ENCODE data around the gene SMIM33.
"Not testable (repeated sequence)": the region's sequence is repeated elsewhere in the genome, so short reads cannot be mapped to it uniquely, and the experiment has no call there.

The SMIM33 gene

DNA sequence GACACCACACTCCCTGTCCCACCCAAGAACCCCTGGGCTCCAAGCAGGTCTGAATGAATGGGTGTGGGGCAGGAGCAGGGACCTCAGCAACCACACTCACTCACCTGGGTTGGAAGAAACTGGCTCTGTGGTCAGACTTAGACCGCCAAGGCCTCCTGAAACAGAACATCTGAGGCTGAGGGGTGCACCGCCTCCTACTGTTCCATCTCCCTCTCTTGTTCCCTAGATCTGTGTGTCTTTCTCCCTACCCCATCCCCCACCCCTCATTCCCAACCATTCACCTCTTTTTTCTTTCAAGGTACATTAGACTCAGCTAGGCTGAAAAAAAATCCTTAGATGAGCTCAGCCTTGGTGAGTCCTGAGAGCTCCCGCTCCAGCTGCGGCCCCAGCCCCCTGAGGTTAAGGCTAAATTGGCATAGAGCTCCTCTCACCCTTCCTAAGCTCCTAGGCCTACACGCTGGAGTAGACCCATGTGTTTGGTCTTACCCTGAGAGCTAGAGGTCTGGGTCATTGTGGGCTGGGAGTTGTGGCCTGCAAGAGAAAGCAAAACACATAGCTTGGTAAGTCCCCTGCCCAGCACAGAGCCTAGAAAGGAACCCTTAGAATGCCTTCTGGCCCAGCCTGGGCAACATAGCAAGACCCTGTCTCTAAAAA lies 13.0 kb upstream of the SMIM33 start:
- DNase-seq = no peak

DNA sequence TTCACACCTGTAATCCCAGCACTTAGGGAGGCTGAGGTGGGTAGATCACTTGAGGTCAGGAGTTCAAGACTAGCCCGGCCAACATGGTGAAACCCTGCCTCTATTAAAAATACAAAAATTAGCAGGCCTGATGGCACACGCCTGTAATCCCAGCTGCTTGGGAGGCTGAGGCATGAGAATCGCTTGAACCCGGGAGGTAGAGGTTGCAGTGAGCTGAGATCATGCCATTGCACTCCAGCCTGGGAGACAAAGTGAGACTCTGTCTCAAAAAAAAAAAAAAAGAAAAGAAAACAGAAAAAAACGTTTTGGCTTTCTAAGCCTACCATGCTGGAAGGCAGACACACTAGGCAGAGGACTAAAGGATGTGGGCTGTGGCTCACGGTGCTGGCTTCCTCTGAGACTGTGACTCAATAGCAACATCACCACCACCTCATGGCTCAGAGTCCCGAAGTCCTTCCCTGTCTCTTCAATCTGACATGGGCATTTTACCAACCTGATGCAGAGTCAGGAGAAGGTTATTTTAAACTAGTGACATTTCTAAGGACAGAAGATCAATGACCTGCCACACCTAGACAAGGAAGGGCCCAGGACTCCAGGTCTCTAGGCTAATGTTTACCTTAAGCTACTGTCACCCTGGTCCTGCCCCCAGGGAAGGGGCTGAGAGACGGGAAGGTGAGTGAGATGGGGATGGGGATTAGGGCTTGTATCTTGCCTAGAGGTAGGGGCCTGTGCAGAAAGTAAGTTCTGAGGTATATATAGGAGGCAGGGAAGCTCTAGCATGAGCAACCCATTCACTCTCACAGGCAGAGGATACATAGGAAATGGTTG lies 12.0 kb upstream of the SMIM33 start:
- no peak for DNase-seq

DNA sequence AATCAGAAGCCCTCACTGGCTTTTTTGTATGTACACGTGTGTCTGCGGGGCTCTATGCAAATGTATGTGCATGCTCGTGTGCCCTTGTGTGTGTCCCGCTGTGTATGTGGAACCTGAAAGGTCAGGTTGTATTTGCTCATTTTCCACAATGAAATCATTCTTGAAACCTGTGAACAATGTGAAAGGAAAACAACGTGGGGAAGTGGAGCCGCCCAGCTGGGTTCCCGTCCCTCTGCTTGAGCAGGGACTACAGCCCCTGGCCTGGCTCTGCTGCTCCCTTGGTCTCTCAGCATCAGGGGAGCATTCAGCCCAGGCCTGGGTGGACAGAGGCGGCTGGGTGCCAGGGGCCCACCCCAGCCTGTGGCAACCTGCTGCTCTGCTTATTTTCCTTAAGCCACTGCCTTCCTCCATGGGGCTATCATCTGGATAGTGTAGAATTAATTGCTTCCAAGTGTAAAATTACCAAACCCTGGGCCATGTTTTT lies 11.3 kb upstream of the SMIM33 start:
- DNase-seq = no peak

DNA sequence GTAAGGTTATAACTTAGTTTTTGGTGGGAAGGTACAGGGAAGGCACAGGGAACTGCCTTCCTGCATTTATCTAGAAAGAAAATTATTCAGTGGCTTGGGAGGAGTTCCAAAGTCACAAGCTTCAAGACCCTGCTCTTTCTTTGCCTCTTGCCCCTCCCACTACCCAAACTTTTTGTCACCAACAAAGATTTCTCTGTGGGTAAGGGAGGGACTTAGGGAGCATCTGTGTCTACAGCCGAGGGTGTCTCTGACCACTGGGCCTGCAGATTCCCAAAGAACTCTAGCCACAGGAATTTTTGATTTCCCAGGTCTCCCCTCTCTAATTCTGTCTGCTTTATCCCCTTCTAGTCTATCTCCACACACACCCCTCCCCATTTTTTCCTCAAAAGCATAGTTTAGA lies 10.3 kb upstream of the SMIM33 start:
- no peak for DNase-seq

DNA sequence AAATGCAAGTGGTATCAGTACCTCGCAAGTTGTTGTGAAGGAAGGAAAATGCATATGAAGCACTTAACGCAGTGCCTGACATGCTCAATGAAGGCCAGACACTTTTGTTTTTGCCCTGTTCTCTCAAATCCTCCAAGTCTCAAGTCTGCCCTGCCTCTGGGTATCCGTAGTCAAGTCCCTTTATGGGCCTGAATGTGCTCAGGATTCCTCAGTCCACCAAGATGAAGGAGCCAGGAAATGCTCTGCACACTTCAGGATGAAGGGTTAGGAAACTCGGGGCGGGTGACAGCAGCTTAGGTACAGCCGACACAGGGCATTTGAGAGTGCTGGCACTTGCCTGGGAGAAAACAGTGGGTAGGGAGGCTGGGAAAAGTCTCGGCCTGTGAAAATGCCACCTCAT lies 9.6 kb upstream of the SMIM33 start:
- no peak for DNase-seq

DNA sequence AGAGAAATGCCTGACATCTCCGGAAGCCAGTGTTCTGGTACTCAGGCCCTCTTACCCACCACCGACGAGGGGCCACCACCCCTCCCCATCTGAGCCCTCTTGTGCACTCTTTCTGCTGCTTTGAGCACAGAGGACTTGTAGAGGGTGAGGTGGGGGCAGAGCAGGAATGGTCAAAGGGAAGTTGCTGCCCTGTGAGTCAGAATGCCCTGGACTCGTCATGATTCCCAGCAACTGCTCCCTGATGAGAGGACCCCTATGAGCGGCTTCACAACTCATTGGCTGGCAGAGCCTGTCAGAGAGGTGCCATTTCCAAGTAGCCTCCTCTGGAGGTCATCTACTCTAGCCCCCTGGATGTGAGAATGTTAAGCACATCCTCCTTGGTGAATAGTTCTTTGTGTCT lies 9.1 kb upstream of the SMIM33 start:
- no peak for DNase-seq

DNA sequence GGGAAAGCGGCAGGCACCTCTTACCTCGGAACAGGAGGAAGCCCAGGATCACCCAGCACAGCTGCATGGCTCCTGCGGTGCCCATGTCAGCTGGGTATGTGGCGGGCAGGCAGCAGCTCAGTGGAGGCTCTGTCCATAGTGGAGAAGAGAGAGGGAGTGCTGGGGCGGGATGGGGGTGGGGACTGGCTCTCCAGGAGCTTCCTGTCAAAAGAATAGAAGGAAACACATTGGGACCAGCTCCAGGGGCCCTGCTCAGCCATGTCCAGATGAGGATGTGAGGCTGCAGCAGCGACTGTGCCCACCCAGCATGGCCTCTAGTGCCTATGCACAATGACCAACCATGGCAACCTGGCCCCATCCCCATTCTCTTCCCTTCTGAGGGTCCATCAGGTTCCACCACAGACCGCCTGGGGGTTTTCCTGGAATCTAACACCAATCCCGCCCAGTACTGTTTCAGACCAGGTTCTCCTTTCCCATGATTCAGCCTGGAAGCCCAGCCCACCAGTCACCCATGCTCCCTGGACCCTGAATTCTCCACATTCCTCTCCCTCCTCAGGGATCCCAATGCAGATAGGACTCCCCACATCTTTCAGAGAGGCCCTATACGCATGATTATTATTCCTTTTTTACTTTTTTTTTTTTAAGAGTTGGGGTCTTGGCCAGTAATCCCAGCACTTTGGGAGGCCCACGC lies 8.1 kb upstream of the SMIM33 start, which contains the start of gene ECSCR:
TSS of gene ECSCR (minus strand) at position 158 of the 691 bp plus-strand sequence. CDS start at position 85, 73 bp downstream.
- DNase-seq = no peak

DNA sequence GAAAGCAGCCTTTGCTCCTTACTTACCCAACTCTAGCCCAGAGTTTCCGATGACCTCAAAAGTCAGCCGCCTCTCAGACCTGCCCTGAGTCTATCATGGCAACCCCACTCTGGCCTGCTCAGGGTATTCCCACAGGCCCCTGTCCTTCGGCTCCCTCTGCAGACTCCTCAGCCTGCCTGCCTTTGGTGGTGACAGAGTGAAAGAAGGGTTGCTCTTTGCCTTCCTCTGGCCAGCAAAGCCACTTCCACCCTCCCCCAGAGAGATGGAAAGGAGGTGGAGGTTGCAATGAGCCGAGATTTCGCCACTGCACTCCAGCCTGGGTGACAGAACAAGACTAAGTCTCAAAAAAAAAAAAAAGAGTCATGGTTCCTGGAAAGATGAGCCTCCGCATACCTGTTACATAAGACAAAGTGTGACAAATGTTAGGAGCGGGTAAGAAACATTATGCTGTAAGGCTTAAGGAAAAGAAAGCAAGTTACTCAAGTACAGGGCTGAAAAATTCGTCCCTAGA lies 2.3 kb upstream of the SMIM33 start:
- no peak for DNase-seq

DNA sequence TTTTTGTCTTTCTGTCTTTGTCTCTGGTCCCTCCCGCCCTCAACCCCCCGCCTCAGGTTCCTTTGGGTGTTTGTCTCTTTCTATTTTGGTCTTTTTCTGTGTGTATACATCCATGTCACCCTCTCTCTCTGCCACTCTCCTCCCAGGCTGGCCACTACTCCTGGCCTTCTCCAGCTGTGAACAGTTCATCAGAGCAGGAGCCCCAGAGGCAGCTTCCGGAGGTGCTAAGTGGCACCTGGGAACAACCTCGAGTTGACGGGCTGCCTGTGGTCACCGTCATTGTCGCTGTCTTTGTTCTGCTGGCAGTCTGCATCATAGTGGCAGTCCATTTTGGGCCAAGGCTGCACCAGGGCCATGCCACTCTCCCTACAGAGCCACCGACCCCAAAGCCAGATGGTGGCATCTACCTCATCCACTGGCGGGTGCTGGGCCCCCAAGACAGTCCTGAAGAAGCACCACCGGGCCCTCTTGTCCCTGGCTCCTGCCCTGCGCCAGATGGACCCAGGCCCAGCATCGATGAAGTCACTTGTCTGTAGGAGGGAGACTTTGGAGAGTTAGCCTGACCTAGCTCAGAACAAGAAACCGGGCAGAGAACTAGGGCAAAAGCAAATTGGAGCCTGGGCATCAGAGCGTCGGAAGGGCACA lies 1.7 kb downstream of the SMIM33 start:
- DNase-seq = no peak

DNA sequence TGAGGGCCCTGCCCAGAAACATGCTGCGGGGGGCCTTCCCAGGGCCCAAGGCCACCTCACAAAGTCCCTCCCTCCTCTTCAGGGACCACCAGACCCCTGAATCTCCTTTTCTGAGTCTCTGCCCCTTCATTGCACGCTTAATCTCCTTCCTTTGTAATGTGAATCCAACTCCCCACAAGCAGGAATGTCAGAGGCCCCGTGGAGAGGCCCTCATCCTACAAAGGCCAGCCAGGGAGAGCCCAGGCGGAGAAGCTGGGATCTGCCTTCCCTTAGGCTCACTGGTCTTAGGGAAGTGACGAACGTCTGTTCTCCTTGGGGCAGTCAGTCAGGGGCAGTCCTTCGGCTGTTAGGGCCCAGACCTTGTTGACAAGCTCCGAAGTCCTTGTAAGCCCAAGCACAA lies 2.3 kb downstream of the SMIM33 start:
- DNase-seq = no peak

DNA sequence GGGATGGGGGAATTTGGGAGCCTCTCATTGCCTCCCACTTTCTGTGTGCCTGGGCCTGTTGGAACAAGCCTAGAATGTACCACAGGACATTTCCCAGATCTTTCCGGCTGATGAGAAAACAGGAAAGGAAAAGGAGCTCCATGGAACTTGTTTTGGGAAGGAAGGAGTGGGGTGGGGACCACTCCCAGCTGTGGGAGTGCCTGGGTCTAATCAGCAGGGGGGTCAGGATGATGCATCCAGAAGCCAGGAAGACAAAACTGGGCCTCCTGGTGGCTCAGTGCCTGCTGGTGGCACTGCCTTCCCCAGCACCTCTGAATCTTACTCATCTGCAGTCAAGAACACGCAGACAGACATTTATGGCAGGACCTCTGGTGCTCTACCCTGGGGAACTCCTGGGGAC lies 2.8 kb downstream of the SMIM33 start:
- no peak for DNase-seq

DNA sequence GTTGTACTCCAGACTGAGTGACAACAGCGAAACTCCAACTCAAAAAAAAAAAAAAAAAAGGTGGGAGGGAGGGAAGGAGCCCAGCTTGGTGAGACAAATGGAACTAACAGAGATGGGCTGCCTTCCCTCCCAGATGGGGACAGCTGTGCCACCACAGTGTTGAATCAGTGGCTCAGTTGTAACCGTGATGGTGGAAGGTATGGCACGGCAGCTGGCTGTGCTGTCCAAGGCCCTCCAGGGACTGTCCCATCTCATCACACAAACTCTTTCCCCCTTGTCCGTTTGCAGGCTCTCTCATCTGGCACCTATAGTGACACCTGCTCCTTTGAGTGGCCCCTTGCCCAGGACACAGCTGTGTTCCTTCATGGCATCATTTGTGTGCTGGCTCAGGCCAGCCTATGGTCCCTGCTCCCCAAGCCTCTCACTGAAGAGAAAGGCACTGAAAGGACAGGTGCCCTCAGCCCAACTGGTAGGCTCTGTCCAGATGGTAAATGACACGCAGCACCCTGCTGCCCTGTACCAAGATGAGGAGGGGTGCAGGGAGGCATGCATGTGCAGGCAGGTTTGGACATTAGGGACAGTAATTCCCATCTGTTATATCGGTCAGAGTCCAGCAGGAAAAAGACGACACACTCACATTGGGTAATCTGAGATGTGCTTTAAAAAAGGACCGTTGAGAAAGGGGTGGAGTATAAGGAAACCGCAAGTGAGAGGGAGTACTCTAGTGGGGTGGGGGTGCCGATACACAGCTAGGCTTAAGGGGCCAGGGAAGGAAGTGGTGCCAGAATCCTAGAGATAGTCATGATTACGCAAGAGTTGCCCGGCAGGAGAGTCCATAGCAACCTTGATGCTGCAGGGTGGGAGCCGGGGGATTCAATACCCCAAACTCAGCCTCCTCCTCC lies 4.3 kb downstream of the SMIM33 start:
- no peak for DNase-seq

DNA sequence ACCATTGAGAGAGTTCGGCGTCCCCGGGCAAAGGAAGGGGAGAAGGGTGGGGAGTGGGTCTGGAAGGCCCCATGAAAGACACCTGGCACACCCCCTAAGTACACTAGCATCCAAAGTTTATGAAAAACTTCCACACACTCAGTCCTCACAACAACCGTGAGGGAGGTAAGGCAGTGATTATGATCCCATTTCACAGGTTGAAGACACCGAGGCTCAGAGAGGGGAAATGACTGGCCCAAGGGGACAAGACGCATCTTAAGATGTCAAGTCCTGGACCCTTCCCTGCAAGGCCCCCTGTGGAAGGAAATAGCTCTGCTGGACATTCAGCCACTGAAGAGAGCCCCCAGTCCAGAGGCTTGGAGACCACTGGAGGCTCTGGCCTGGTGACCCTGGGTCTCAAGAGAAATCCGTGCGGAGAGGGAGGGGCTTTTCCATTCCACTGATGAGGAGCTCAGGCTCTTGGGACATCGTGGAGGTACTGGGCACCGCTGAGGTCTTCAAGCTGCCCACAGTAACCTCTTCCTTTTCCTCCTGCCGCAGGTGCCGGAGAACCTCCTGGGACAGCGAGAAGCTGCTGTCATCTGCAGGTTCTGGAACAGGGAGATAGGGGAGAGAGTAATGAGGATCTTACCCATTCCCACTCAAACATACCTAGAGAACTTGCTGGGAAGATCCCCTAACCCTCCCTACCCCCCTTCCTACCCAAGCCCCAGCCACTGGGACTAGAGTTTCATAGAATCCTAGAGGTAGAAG lies 5.2 kb downstream of the SMIM33 start:
- DNase-seq = no peak

DNA sequence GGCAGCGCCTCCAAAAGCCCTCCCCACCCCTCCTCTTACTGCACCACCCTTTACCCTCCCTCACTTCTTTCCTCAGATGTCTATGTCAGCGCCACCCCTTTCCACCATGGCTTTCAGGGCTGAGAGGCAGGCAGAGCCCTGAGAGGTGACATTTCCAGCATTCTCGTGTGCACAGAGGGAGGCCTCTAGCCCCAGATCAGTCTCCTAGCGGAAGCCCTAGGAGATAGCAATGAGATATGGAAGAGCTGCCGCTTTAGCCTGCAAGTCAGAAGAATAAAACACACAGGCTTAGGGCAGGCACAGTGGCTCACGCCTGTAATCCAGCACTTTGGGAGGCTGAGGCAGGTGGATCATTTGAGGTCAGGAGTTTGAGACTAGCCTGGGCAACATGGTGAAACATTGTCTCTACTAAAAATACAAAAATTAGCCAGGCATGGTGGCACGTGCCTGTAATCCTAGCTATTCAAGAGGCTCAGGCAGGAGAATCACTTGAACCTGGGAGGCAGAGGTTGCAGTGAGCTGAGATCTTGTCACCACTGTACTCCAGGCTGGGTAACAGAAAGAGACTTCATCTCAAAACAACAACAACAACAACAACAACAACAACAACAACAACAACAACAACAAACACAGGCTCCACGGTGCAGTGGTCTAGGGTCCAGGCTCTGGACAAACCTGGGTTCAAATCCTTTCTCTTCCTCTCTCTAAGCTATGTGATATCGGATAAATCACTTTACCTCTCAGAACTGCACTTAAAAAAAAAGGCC lies 8.0 kb downstream of the SMIM33 start:
- DNase-seq = not testable (repeated sequence)

DNA sequence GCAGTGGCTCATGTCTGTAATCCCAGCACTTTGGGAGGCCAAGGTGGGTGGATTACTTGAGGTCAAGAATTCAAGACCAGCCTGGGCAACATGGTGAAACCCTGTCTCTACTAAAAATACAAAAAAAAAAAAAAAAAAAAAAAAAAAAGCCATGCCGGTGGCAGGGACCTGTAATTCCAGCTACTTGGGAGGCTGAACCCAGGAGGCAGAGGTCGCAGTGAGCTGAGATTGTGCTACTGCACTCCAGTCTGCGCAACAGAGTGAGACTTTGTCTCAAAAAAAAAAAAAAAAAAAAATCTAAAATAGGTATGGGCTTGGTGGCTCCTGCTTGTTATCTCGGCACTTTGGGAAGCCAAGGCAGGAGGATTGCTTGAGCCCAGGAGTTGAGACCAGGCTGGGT lies 8.9 kb downstream of the SMIM33 start:
- DNase-seq = not testable (repeated sequence)

DNA sequence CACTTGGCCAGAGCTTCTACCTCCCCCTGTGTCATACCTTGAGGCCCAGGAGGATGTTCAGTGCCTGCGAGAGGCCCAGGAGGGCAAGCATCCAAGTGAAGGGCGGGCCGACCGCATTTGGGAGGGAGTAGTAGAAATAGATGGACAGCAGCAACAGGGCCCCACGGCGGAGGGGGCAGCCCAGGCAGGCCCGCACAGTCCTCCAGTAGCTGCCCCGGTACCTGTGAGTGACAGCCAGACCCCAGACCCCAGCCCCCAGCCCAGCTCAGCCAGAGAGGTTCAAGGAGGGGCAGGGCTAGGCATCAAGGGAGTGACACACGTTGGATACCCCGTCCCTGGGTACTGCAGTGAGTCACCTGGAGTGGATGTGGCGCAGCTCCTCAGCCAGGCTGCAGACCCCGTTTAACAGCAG lies 10.3 kb downstream of the SMIM33 start:
- DNase-seq = no peak

DNA sequence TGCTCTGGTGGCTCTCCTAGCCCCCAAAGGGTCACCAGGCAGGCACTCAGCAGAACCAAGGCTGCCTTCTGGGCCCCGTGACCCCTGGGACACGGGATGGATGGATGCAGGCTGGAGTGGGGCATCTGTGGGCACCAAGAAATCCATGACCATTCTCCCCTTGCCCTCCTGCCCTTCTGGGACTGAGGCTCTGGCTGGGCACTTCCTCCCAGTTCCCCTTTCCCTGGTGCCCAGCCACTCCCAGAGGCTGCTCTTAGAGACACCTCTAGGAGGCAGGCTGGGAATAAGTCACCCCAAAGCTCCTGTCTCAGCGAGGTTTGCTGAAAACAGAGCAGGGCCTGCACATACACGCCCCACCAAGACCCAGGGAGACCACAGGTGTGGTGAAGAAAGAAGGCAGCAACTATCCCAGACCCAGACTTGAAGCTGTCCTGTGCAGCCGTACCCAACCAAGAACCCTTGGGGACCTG lies 10.8 kb downstream of the SMIM33 start:
- DNase-seq = no peak

DNA sequence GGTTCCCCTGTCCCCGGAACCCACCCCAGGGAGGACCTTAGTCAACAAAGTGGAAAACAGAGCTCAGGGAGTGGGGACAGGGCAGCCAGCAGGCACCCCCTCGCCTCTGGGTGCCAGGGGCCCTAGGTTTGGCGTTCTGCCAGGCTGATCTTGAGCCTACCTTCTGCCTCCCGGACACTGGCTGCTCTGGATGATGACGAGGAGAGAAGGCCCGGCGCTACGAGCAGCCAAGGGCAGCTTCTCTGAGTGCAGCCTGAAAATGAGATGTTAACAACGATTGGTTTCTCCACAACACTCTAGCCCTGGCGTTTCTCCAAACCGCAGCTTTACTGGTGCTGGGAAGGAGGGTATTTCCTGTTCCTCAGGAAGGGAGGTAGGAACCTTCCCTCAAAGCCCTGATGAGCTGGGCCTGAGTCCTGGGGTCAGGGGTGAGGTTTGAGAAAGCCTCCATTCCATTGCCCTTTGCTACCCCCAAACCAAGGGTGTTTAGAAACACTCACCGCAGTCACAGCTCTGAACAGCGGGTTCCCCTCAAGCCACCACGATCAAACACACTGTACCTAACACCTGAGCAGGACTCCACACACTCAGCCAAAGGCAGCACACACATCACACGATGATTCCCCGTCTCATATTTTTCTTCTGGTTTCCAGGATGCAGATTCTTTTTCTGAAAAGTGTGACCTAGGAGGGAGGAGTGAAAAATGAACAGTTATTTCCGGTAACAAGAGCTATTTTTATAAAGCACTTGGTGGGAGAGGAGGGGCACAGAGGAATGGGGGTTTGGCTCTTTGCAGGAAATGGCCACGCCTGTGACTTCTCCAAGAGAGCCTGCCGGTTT lies 11.5 kb downstream of the SMIM33 start, which contains the start of gene STING1:
TSS of gene STING1 (minus strand) at position 709 of the 840 bp plus-strand sequence. CDS start 1,054 bp downstream, outside the sequence.
- DNase-seq = peak; percentile 72

DNA sequence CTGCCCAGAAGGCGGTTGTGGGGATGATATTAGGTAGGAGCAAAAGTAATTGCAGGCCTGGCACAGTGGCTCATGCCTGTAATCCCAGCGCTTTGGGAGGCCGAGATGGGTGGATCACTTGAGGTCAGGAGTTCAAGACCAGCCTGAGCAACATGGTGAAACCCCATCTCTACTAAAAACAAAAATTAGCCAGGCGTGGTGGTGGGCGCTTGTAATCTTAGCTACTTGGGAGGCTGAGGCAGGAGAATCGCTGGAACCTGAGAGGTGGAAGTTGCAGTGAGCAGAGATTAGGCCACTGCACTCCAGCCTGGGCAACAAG lies 12.0 kb downstream of the SMIM33 start:
- not testable (repeated sequence) for DNase-seq

All from NCI-H1092 (cell line).